GM13976 (cell line): ENCODE results near the gene PGA3.

Source experiments
- DNase-seq: peaks from one replicate; pipeline ENCODE4 v3.0.0; 2012; ENCODE audit warnings: low spot score
- in situ Hi-C: fragments of 300-500 bp; cut with MboI; formaldehyde crosslinking; loops from one replicate; pipeline ENCODE4 v1.12.0; 2022; ENCODE audit warnings: low sequenced_read_pairs, mixed read lengths, inconsistent platforms; ENCODE audit not compliant: unreplicated experiment
- TF ChIP-seq, protein P1 (sequence below): IDR thresholded peaks from 2 replicates; pipeline ENCODE4 v1.5.1; 2012; ENCODE audit warnings: borderline replicate concordance, mild to moderate bottlenecking; ENCODE audit not compliant: insufficient read depth; ENCODE audit errors: extremely low read depth, missing control alignments, control extremely low read depth

The PGA3 gene

DNA sequence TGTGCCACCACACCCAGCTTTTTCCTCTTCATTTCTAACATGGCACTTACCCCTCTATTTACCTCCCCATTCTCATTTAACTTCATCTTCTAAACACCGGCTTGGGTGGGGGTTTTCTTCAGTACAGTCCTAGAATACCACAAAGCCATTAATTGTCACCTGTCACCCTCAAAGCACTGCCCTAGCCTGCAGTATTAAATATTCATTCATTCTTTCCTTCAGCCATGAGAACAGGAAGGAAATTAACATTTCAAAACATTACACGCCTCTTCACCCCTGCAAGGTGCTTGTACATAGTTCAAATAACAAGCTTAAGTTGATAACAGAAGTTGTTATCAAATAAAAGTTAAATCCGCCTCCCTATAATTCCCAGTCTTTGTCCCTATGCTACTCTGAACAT lies 31.4 kb upstream of the PGA3 start:
- in situ Hi-C loops: no loop called here

DNA sequence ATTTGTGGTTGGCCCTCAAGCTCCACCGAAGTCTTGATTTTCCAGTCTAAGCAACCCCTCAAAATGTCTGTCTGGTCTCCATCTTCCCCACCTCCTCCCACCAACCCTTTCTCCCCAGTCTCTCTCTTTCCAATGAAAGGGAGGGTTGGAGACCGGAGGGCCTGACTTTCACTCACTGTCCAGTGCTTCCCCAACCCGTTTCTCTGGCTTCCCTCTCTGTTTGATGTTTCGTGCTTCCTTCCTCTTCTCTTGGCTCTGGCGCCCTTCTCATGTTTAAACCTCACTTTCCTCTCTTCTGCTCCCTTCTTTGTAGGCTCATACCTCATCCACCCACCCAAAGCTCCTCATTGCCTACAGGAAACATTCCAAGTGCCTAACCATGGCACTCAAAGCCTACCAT lies 31.0 kb upstream of the PGA3 start:
- TF ChIP-seq, protein P1, sequence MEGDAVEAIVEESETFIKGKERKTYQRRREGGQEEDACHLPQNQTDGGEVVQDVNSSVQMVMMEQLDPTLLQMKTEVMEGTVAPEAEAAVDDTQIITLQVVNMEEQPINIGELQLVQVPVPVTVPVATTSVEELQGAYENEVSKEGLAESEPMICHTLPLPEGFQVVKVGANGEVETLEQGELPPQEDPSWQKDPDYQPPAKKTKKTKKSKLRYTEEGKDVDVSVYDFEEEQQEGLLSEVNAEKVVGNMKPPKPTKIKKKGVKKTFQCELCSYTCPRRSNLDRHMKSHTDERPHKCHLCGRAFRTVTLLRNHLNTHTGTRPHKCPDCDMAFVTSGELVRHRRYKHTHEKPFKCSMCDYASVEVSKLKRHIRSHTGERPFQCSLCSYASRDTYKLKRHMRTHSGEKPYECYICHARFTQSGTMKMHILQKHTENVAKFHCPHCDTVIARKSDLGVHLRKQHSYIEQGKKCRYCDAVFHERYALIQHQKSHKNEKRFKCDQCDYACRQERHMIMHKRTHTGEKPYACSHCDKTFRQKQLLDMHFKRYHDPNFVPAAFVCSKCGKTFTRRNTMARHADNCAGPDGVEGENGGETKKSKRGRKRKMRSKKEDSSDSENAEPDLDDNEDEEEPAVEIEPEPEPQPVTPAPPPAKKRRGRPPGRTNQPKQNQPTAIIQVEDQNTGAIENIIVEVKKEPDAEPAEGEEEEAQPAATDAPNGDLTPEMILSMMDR: no peak
- DNase-seq: no peak

More for the DNA sequence above, 31.4 kb upstream of the PGA3 start:
- no peak for DNase-seq
- TF ChIP-seq, protein P1: no peak

DNA sequence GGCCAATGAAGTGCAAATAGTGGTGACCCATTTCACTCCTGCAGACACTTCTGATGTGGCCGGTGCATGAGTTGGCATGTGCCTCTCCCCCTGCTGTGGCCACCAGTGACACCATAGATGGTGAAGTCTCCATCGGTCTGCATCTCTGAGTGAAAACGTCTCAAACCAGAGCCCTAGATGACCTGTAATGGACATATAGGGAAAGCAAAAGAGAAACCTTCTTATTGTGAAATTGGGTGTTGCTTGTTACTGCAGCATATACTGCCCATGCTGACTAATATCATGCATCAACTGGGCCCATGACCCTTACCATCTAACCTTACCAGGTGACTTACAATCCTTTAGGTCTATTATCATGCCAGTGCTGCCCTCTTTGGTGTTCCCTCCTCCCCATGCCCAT lies 30.4 kb upstream of the PGA3 start:
- TF ChIP-seq, protein P1: no peak
- DNase-seq: no peak
- in situ Hi-C loops: no loop called here

More for the DNA sequence above, 31.0 kb upstream of the PGA3 start:
- in situ Hi-C loops: no loop called here

DNA sequence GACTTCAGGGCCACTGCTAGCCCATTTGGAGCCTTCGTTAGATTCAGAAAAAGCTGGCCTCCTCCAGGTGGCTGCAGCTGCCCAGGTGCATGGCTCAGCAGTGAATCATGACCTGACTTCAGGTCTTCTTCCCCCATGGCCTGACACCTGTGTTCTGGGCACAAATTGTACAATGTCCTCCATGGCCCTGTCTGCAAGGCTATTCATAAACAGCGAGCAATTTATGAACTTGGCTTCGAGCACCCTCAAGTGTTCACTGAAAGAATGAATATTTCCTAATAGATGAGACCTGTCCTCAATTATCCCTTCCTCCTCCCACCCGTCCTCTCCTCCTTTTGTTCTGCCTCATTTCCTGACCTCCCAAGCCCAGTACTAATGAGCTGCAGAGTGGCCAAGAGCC lies 29.9 kb upstream of the PGA3 start:
- TF ChIP-seq, protein P1: no peak
- in situ Hi-C loops: no loop called here
- no peak for DNase-seq

DNA sequence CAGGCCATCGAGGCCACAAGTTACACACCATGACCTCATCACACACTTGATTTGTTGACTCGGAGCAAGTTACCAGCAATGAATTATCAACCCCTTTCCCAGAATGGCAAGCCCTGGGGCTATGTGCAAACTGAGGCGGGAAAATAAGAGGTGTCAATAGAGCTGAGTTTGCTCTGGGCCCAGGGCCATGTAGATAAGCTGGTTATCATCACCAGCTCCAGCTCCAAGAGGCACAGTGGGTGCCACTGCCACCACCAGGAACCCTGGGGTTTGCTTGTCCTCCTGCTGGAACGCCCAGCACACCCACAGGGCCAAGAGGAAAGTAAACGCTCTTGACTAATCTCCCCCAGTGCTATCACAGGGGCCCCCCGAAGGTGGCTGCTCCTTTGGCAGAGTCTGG lies 29.0 kb upstream of the PGA3 start:
- DNase-seq: no peak
- in situ Hi-C loops: no loop called here

DNA sequence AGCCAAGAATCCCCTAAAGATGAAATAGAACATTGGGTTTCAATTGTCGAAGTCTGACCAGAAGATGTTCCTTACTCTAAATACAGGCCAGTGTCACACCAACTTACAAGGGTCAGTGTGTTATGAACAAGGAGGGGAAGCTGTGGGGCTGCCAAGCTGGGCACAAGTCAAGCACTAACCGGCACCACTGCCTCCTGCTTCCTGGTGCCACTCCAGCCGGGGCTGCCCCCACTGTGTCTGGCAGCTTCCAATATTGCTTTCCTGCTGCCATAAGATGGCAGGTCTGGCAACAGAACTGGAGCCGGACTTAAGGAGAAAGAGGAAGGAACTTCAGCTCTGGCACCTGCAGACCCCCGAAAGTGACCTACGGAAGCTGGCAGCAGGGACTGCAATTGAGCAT lies 28.4 kb upstream of the PGA3 start:
- no peak for DNase-seq
- in situ Hi-C loops: loop anchor here (25.0 kb wide), 1 partner anchor 338 kb away; the partner anchor contains the start of gene CCDC86
- TF ChIP-seq, protein P1: no peak

More for the DNA sequence above, 29.0 kb upstream of the PGA3 start:
- TF ChIP-seq, protein P1: no peak
